A549 (cell line): ENCODE results near the gene LCE3B.

ENCODE experiments used
- CEBPB ChIP-seq, 2 experiments: fragments of >200 bp in 1 of 2; sonication (Bioruptor Twin) in 1 of 2; formaldehyde crosslinking in 1 of 2; IDR thresholded peaks; 2 replicates each; pipeline ENCODE4 v1.6.1; 2012 to 2016
- JUNB ChIP-seq: fragments of >200 bp; sonication (Bioruptor Twin); formaldehyde crosslinking; IDR thresholded peaks from 2 replicates; pipeline ENCODE4 v1.6.1; 2016
- KDM1A ChIP-seq: fragments of 200-600 bp; sonication (generic); IDR thresholded peaks from 2 replicates; pipeline ENCODE4 v1.6.1; 2016; ENCODE audit warnings: low read depth, mild to moderate bottlenecking
- PHF8 ChIP-seq: fragments of 200-600 bp; sonication (generic); IDR thresholded peaks from 2 replicates; pipeline ENCODE4 v1.6.1; 2016; ENCODE audit warnings: low read depth, mild to moderate bottlenecking, antibody characterized with exemption, moderate library complexity, borderline replicate concordance
- RAD21 ChIP-seq, 2 experiments: fragments of >200 bp in 1 of 2; sonication (Bioruptor Twin) in 1 of 2; formaldehyde crosslinking in 1 of 2; IDR thresholded peaks in 1 of 2; conservative IDR thresholded peaks in 1 of 2; 2 replicates in 1 of 2; 3 replicates in 1 of 2; pipeline ENCODE4 v1.6.1; 2012 to 2018; ENCODE audit warnings: inconsistent platforms in 1 of 2
- TF ChIP-seq, protein P1 (sequence below): fragments of >200 bp; sonication (Bioruptor Twin); formaldehyde crosslinking; IDR thresholded peaks from 3 replicates; pipeline ENCODE4 v1.5.1; 2016
- TF ChIP-seq, protein P2 (sequence below): fragments of >200 bp; sonication (Bioruptor Twin); formaldehyde crosslinking; IDR thresholded peaks from 2 replicates; pipeline ENCODE4 v1.6.1; 2016
- TF ChIP-seq, protein P3 (sequence below): fragments of >200 bp; sonication (Bioruptor Twin); formaldehyde crosslinking; IDR thresholded peaks from 3 replicates; pipeline ENCODE4 v1.6.1; 2016

GRCh38 chr1:152626744-152627143 lies 13.1 kb downstream of the LCE3B start:
- TF ChIP-seq, protein P1, sequence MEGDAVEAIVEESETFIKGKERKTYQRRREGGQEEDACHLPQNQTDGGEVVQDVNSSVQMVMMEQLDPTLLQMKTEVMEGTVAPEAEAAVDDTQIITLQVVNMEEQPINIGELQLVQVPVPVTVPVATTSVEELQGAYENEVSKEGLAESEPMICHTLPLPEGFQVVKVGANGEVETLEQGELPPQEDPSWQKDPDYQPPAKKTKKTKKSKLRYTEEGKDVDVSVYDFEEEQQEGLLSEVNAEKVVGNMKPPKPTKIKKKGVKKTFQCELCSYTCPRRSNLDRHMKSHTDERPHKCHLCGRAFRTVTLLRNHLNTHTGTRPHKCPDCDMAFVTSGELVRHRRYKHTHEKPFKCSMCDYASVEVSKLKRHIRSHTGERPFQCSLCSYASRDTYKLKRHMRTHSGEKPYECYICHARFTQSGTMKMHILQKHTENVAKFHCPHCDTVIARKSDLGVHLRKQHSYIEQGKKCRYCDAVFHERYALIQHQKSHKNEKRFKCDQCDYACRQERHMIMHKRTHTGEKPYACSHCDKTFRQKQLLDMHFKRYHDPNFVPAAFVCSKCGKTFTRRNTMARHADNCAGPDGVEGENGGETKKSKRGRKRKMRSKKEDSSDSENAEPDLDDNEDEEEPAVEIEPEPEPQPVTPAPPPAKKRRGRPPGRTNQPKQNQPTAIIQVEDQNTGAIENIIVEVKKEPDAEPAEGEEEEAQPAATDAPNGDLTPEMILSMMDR = no peak
- TF ChIP-seq, protein P2, sequence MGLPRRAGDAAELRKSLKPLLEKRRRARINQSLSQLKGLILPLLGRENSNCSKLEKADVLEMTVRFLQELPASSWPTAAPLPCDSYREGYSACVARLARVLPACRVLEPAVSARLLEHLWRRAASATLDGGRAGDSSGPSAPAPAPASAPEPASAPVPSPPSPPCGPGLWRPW = no peak
- TF ChIP-seq PHF8 (no peak), CEBPB (IDR thresholded peaks at IDR 0.05) (no peak), JUNB (no peak), KDM1A (no peak), RAD21 (conservative IDR thresholded peaks at IDR 0.05 in 1 of 2, IDR thresholded peaks at IDR 0.05 in 1 of 2) (no peak)
- TF ChIP-seq, protein P3, sequence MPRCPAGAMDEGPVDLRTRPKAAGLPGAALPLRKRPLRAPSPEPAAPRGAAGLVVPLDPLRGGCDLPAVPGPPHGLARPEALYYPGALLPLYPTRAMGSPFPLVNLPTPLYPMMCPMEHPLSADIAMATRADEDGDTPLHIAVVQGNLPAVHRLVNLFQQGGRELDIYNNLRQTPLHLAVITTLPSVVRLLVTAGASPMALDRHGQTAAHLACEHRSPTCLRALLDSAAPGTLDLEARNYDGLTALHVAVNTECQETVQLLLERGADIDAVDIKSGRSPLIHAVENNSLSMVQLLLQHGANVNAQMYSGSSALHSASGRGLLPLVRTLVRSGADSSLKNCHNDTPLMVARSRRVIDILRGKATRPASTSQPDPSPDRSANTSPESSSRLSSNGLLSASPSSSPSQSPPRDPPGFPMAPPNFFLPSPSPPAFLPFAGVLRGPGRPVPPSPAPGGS = no peak
